HepG2 (cell line): ENCODE measurements around the gene RBSN. TPM values are rescaled to one million over a fixed set of nuclear protein-coding genes. Genes with fewer than 3 reads are reported as not detected.

Experiments used
- FOXP4 ChIP-seq: sonication (generic); formaldehyde crosslinking; IDR thresholded peaks from 2 replicates; pipeline ENCODE4 v1.4.0; 2020; ENCODE audit warnings: missing genetic modification reagents
- HOXA3 ChIP-seq: sonication (generic); formaldehyde crosslinking; IDR thresholded peaks from 2 replicates; pipeline ENCODE4 v1.5.0; 2020; ENCODE audit warnings: missing genetic modification reagents
- KDM5A ChIP-seq: fragments of 200-600 bp; sonication (generic); IDR thresholded peaks from 2 replicates; pipeline ENCODE4 v1.7.0; 2018; ENCODE audit warnings: antibody characterized with exemption, mild to moderate bottlenecking, low read length, borderline replicate concordance
- KDM5B ChIP-seq: sonication (generic); formaldehyde crosslinking; IDR thresholded peaks from 2 replicates; pipeline ENCODE4 v1.4.0; 2020; ENCODE audit warnings: missing genetic modification reagents, mild to moderate bottlenecking, borderline replicate concordance
- MAF1 ChIP-seq: sonication (generic); formaldehyde crosslinking; IDR thresholded peaks from 2 replicates; pipeline ENCODE4 v1.5.0; 2020; ENCODE audit warnings: missing genetic modification reagents, borderline replicate concordance
- PHF5A ChIP-seq: IDR thresholded peaks from one replicate; pipeline ENCODE4 v1.6.1; 2018; ENCODE audit warnings: low read depth, missing genetic modification reagents; ENCODE audit not compliant: unreplicated experiment
- PPARG ChIP-seq: conservative IDR thresholded peaks from 2 replicates; pipeline ENCODE4 v1.6.1; 2016; ENCODE audit warnings: missing biosample characterization, missing genetic modification reagents
- SKI ChIP-seq: fragments of 450-650 bp; IDR thresholded peaks from one replicate; pipeline ENCODE4 v1.6.1; 2018; ENCODE audit warnings: mild to moderate bottlenecking; ENCODE audit not compliant: partially characterized antibody
- ZHX2 ChIP-seq, 2 experiments: sonication (generic) in 1 of 2; formaldehyde crosslinking in 1 of 2; IDR thresholded peaks; 2 replicates each; pipeline versions ENCODE4 v1.6.1 to v1.9.0; 2014 to 2022; ENCODE audit warnings: antibody characterized with exemption in 1 of 2, borderline replicate concordance in 1 of 2, inconsistent platforms in 1 of 2, low read depth in 1 of 2, missing genetic modification reagents in 1 of 2
- ZNF10 ChIP-seq: sonication (generic); formaldehyde crosslinking; IDR thresholded peaks from 2 replicates; pipeline ENCODE4 v1.4.0; 2020; ENCODE audit warnings: mild to moderate bottlenecking, low read depth, missing genetic modification reagents, borderline replicate concordance
- ZNF740 ChIP-seq: sonication (generic); formaldehyde crosslinking; IDR thresholded peaks from 2 replicates; pipeline ENCODE4 v1.4.0; 2020; ENCODE audit warnings: missing genetic modification reagents
- polyA plus RNA-seq, 8 experiments: library from polyadenylated mRNA; depleted of rRNA in 3 of 8; stranded (reverse) in 7 of 8; unstranded in 1 of 8; fragments of >200 nt; fragmentation: Illumina TruSeq in 4 of 8; extraction: Trizol in 4 of 8; gene quantifications; 2 replicates each; pipeline versions ENCODE4 v1.2.1 to v1.2.3, GENCODE V29; 2011 to 2016; ENCODE audit warnings: low read depth in 4 of 8, missing spikeins in 1 of 8, mixed read lengths in 1 of 8; ENCODE audit not compliant: insufficient read depth in 1 of 8
- total RNA-seq, 5 experiments: library from RNA; depleted of rRNA; stranded (reverse); fragments of >200 nt; fragmentation: Illumina TruSeq; extraction: Trizol; gene quantifications; 2 replicates each; pipeline ENCODE4 v1.2.3, GENCODE V29; 2016; ENCODE audit warnings: low read depth in 1 of 5
- TF ChIP-seq, protein P1 (sequence below): sonication (generic); formaldehyde crosslinking; IDR thresholded peaks from 2 replicates; pipeline ENCODE4 v1.4.0; 2020; ENCODE audit warnings: missing genetic modification reagents, borderline replicate concordance
- TF ChIP-seq, protein P2 (sequence below): sonication (generic); formaldehyde crosslinking; conservative IDR thresholded peaks from 2 replicates; pipeline ENCODE4 v1.4.0; 2020; ENCODE audit warnings: mild to moderate bottlenecking, missing genetic modification reagents, moderate library complexity

Gene RBSN
- total and polyA plus RNA-seq, 2 of the 13 experiments (the other 11 are each of a cell fraction or from before 2014, with no cell fraction given): 7.9 to 11.8 TPM

DNA sequence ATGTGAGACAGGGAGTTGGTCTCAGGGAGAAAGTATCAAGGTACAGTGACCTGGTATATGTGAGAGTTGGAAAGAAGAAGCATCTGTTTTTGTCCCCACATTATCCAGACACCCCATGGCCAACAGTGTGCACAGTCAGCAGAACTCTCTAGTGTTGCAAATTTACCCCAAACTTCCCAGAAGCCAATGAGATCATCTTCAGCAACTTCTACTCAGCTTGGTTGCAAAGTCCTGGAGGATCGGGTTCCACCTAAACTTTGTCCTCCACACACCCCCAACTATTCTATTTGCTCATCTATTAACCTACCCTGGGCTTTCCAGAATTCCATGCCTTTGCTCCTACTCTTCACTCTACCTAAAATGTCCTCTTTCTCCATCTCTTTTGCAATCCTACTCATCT, 15.7 kb downstream of the RBSN start (continued):
- TF ChIP-seq ZHX2 (IDR thresholded peaks at IDR 0.05; ENCODE audit: low read depth) (no peak), ZHX2 (CRISPR knock-in tag; IDR thresholded peaks at IDR 0.05; ENCODE audit: borderline replicate concordance) (no peak), PHF5A (CRISPR knock-in tag) (no peak), FOXP4 (CRISPR knock-in tag) (no peak), SKI (no peak), PPARG (CRISPR knock-in tag) (no peak), KDM5A (no peak), KDM5B (CRISPR knock-in tag) (no peak), ZNF10 (CRISPR knock-in tag) (no peak), ZNF740 (CRISPR knock-in tag) (no peak), MAF1 (CRISPR knock-in tag) (no peak), HOXA3 (CRISPR knock-in tag) (no peak)
- TF ChIP-seq, protein P1, sequence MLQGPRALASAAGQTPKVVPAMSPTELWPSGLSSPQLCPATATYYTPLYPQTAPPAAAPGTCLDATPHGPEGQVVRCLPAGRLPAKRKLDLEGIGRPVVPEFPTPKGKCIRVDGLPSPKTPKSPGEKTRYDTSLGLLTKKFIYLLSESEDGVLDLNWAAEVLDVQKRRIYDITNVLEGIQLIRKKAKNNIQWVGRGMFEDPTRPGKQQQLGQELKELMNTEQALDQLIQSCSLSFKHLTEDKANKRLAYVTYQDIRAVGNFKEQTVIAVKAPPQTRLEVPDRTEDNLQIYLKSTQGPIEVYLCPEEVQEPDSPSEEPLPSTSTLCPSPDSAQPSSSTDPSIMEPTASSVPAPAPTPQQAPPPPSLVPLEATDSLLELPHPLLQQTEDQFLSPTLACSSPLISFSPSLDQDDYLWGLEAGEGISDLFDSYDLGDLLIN (CRISPR knock-in tag): no peak
- TF ChIP-seq, protein P2, sequence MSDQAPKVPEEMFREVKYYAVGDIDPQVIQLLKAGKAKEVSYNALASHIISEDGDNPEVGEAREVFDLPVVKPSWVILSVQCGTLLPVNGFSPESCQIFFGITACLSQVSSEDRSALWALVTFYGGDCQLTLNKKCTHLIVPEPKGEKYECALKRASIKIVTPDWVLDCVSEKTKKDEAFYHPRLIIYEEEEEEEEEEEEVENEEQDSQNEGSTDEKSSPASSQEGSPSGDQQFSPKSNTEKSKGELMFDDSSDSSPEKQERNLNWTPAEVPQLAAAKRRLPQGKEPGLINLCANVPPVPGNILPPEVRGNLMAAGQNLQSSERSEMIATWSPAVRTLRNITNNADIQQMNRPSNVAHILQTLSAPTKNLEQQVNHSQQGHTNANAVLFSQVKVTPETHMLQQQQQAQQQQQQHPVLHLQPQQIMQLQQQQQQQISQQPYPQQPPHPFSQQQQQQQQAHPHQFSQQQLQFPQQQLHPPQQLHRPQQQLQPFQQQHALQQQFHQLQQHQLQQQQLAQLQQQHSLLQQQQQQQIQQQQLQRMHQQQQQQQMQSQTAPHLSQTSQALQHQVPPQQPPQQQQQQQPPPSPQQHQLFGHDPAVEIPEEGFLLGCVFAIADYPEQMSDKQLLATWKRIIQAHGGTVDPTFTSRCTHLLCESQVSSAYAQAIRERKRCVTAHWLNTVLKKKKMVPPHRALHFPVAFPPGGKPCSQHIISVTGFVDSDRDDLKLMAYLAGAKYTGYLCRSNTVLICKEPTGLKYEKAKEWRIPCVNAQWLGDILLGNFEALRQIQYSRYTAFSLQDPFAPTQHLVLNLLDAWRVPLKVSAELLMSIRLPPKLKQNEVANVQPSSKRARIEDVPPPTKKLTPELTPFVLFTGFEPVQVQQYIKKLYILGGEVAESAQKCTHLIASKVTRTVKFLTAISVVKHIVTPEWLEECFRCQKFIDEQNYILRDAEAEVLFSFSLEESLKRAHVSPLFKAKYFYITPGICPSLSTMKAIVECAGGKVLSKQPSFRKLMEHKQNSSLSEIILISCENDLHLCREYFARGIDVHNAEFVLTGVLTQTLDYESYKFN: 0 out of 2 replicates have a peak, but pooled peaks have one; percentile 17
